ENCODE results near the gene NDUFAF7. TPM values are rescaled to one million over a fixed set of nuclear protein-coding genes. Genes with fewer than 3 reads are reported as not detected.

The NDUFAF7 gene
- total RNA-seq, 1 experiment from 2014 or later, result 103 TPM

DNA sequence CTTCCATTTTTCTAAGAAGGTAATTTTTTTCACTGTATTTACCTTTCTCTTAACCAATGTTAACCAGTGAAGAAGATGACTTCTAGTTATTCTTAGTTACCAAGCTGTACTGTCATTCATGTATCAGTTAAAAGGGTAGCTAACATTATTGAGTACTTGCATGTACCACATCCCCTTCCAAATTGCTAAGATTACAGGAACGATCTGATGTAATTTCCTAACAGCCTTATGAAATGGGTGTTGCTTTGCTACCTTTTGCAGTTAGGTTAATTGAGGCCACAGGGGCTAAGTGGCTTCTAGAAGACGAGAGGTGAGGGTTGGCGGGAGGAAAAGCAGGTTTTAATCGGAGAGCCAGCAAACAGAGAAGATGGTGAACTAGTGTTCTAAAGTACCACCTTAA, 41.2 kb upstream of the NDUFAF7 start:
- Mint-ChIP-seq H3K27ac (peak overlapping the region; percentile 9 to 85 (median 59); a peak in 5 of 7 replicates), H3K4me3 (no peak overlapping the region), H3K27me3 (ENCODE audit: low read depth) (no peaks in the 10 kb centered on the region), H3K36me3 (ENCODE audit: insufficient read depth in 1 of 3, low read depth in 3 of 3) (peaks cover 0 to 5% (median 0%) of the 10 kb centered on the region in 3 experiments; a peak in 1 of 7 replicates), H3K4me1 (peaks cover 57 to 58% of the 10 kb centered on the region in 2 experiments), H3K9me3 (no peaks in the 10 kb centered on the region)
- no peak for DNase-seq
- no peak overlapping the region for H3K23ac ChIP-seq (ENCODE audit: insufficient read length, low read depth, low read length)
- no peak overlapping the region for H2BK5ac ChIP-seq (ENCODE audit: insufficient read length, low read length)
- H4K5ac ChIP-seq (ENCODE audit: insufficient read length, low read depth, low read length), result no peak overlapping the region
- no peaks in the 10 kb centered on the region for H3K79me1 ChIP-seq (ENCODE audit: insufficient read depth, low read depth, low read length, poor library complexity, severe bottlenecking)
- no peak overlapping the region for H2AK5ac ChIP-seq (ENCODE audit: insufficient read length, low read length)
- no peak overlapping the region for H2BK20ac ChIP-seq (ENCODE audit: low read depth, low read length, poor library complexity, severe bottlenecking)
- no peak overlapping the region for H2AFZ ChIP-seq (ENCODE audit: low read length)
- H3K79me2 ChIP-seq (ENCODE audit: insufficient read depth, low read length), result no peaks in the 10 kb centered on the region
- H3T11ph ChIP-seq (ENCODE audit: low read length), result no peak overlapping the region
- no peak overlapping the region for H3K14ac ChIP-seq (ENCODE audit: insufficient read depth, low read length)
- H4K91ac ChIP-seq (ENCODE audit: insufficient read length, low read depth, low read length), result no peak overlapping the region
- no CpG with 5 or more reads among the region's 4 CpGs for WGBS (ENCODE audit: extremely low coverage, insufficient read length, low lambda C conversion rate)
- H3K27ac ChIP-seq (ENCODE audit: insufficient read length, low read depth, low read length), result no peak overlapping the region
- no peak overlapping the region for H2BK15ac ChIP-seq (ENCODE audit: low read depth, low read length)
- no peak overlapping the region for H3K56ac ChIP-seq (ENCODE audit: insufficient read length, low read depth, low read length)
- H3K9ac ChIP-seq (ENCODE audit: extremely low read depth, insufficient read length, low read length), result peak overlapping the region; percentile 21
- H3K27me3 ChIP-seq (ENCODE audit: insufficient read depth, low read length), result no peaks in the 10 kb centered on the region
- no peak overlapping the region for H2BK12ac ChIP-seq (ENCODE audit: insufficient read length, low read depth, low read length)
- no peak overlapping the region for H3K4ac ChIP-seq (ENCODE audit: low read depth, low read length)
- no peak overlapping the region for H3K4me2 ChIP-seq (ENCODE audit: insufficient read depth, insufficient read length, low read length)
- peaks cover 12% of the 10 kb centered on the region; the same call in 1 of the 2 replicates for H3K4me1 ChIP-seq (ENCODE audit: insufficient read depth, low read length)
- H2BK120ac ChIP-seq (ENCODE audit: low read depth, low read length, poor library complexity, severe bottlenecking), result no peak overlapping the region
- no peak overlapping the region for H3K18ac ChIP-seq (ENCODE audit: insufficient read length, low read depth, low read length)
- H3K9me3 ChIP-seq (ENCODE audit: control insufficient read depth, low read depth, low read length), result no peaks in the 10 kb centered on the region
- H4K8ac ChIP-seq (replicated peaks; ENCODE audit: insufficient read length, low read depth, low read length), result no peak overlapping the region
- H4K20me1 ChIP-seq (ENCODE audit: control insufficient read depth, insufficient read depth, insufficient read length), result no peaks in the 10 kb centered on the region
- no peaks in the 10 kb centered on the region for H3K23me2 ChIP-seq (ENCODE audit: insufficient read length, low read depth, low read length, poor library complexity, severe bottlenecking)
- TF ChIP-seq, protein P1, sequence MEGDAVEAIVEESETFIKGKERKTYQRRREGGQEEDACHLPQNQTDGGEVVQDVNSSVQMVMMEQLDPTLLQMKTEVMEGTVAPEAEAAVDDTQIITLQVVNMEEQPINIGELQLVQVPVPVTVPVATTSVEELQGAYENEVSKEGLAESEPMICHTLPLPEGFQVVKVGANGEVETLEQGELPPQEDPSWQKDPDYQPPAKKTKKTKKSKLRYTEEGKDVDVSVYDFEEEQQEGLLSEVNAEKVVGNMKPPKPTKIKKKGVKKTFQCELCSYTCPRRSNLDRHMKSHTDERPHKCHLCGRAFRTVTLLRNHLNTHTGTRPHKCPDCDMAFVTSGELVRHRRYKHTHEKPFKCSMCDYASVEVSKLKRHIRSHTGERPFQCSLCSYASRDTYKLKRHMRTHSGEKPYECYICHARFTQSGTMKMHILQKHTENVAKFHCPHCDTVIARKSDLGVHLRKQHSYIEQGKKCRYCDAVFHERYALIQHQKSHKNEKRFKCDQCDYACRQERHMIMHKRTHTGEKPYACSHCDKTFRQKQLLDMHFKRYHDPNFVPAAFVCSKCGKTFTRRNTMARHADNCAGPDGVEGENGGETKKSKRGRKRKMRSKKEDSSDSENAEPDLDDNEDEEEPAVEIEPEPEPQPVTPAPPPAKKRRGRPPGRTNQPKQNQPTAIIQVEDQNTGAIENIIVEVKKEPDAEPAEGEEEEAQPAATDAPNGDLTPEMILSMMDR (conservative IDR thresholded peaks at IDR 0.05), result no peak

All from H9 (cell line).